Testis (tissue), 3 donors: ENCODE measurements around the gene ARHGAP5. TPM values are rescaled to one million over a fixed set of nuclear protein-coding genes. Genes with fewer than 3 reads are reported as not detected.

Source experiments
- DNase-seq: peaks from one replicate; pipeline ENCODE4 v3.0.0-alpha.2; 2019
- H3K27ac ChIP-seq, 2 donors: fragments of 200-600 bp; sonication (generic); one replicate each; pipeline ENCODE4 v1.5.1; 2019
- H3K27me3 ChIP-seq: fragments of 200-600 bp; sonication (generic); one replicate; pipeline ENCODE4 v1.5.1; 2019
- H3K36me3 ChIP-seq: fragments of 200-600 bp; sonication (generic); one replicate; pipeline ENCODE4 v1.5.1; 2017; ENCODE audit warnings: low read depth; ENCODE audit errors: missing control alignments
- H3K4me1 ChIP-seq: fragments of 200-600 bp; sonication (generic); one replicate; pipeline ENCODE4 v1.5.1; 2019
- H3K4me3 ChIP-seq, 2 donors: fragments of 200-600 bp; sonication (generic); one replicate each; pipeline ENCODE4 v1.5.1; 2017 to 2019
- H3K9me3 ChIP-seq: fragments of 200-600 bp; sonication (generic); one replicate; pipeline ENCODE4 v1.5.1; 2017
- CTCF ChIP-seq, 3 experiments: fragments of 450-650 bp in 2 of 3; fragments of 200-600 bp in 1 of 3; sonication (generic) in 1 of 3; IDR thresholded peaks; one replicate each; pipeline ENCODE4 v1.5.1; 2016 to 2019; ENCODE audit warnings: antibody characterized with exemption in 3 of 3, mild to moderate bottlenecking in 2 of 3, moderate library complexity in 1 of 3
- POLR2A ChIP-seq: fragments of 450-650 bp; IDR thresholded peaks from one replicate; pipeline ENCODE4 v1.6.1; 2017; ENCODE audit warnings: antibody characterized with exemption, mild to moderate bottlenecking, moderate library complexity
- WGBS, 2 donors: methylation state at CpG; one replicate each; pipeline ENCODE4 v1.1.5; 2018; 5-methylcytosine and 5-hydroxymethylcytosine counted together
- intact Hi-C: fragments of 100-400 bp; cut with DNase I; formaldehyde crosslinking; loops from one replicate; pipeline ENCODE4 v1.15.1; 2023; ENCODE audit warnings: low total_unique reads
- polyA plus RNA-seq: library from polyadenylated mRNA; stranded (reverse); fragments of 350-450 nt; fragmentation: Illumina TruSeq; extraction: RNeasy Lipid Tissue Mini Kit (QIAGEN cat#74804); gene quantifications from one replicate; pipeline ENCODE4 v1.2.3, GENCODE V29; 2014; ENCODE audit warnings: low read depth, low replicate concordance; ENCODE audit not compliant: insufficient read depth
- total RNA-seq, 2 donors: library from RNA; depleted of rRNA; stranded (reverse); fragments of >200 nt; gene quantifications; one replicate each; pipeline ENCODE4 v1.2.3, GENCODE V29; 2016

ARHGAP5 gene
- total and polyA plus RNA-seq, 3 donors from 2014 or later: 41.5 to 161 (median 115) TPM

- TF ChIP-seq CTCF (IDR thresholded peaks at IDR 0.05): no peak
- no peak for TF ChIP-seq POLR2A
- intact Hi-C loops: loop anchor here (2.0 kb wide), 1 partner anchor 126 kb away; the partner anchor contains the start of gene ARHGAP5
Observed at GRCh38 chr14:32202998-32203882, 126.1 kb downstream of the ARHGAP5 start, which contains the start of gene RNU6-8. Gene RNU6-8 (minus strand): TSS chr14:32203269.

GRCh38 chr14:32203928-32204357 lies 126.8 kb downstream of the ARHGAP5 start:
- H3K4me1 ChIP-seq: no peaks in the 10 kb centered on the region
- 1 to 2% methylated on average over 14 of the region's 14 CpGs for WGBS, 2 donors
- peak overlapping the region; percentile 89 to 97 for H3K27ac ChIP-seq
- intact Hi-C loops: loop anchor here (2.0 kb wide), 1 partner anchor 127 kb away; the partner anchor contains the start of gene ARHGAP5
- no peaks in the 10 kb centered on the region for H3K9me3 ChIP-seq
- no peaks in the 10 kb centered on the region for H3K36me3 ChIP-seq
- H3K27me3 ChIP-seq: no peaks in the 10 kb centered on the region
- peak overlapping the region; percentile 82 to 96 for H3K4me3 ChIP-seq
- no peak for TF ChIP-seq CTCF (IDR thresholded peaks at IDR 0.05)
- TF ChIP-seq POLR2A: no peak
- peak; percentile 54 for DNase-seq

More at GRCh38 chr14:32202998-32203882, 126.1 kb downstream of the ARHGAP5 start, which contains the start of gene RNU6-8:
- H3K36me3 ChIP-seq: no peaks in the 10 kb centered on the region
- H3K4me3 ChIP-seq: peak within 1 kb of the TSS; percentile 82 to 96
- WGBS, 2 donors: 0% methylated on average over 48 to 51 of the region's 57 CpGs
- H3K27me3 ChIP-seq: no peaks in the 10 kb centered on the region
- no peaks in the 10 kb centered on the region for H3K4me1 ChIP-seq
- H3K27ac ChIP-seq: peak within 1 kb of the TSS; percentile 89 to 97
- peak; percentile 96 for DNase-seq
- no peaks in the 10 kb centered on the region for H3K9me3 ChIP-seq

- H3K27ac ChIP-seq: no peak overlapping the region
- 59 to 88% methylated on average over 3 of the region's 3 CpGs for WGBS, 2 donors
- H3K27me3 ChIP-seq: no peaks in the 10 kb centered on the region
- H3K4me1 ChIP-seq: no peaks in the 10 kb centered on the region
- H3K4me3 ChIP-seq: no peak overlapping the region
- intact Hi-C loops: no loop called here
- no peak for TF ChIP-seq CTCF (IDR thresholded peaks at IDR 0.05)
- no peak for TF ChIP-seq POLR2A
- no peak for DNase-seq
- no peaks in the 10 kb centered on the region for H3K36me3 ChIP-seq
- H3K9me3 ChIP-seq: no peaks in the 10 kb centered on the region
Observed at GRCh38 chr14:32205554-32205953, 128.4 kb downstream of the ARHGAP5 start.

GRCh38 chr14:32205984-32206383 lies 128.9 kb downstream of the ARHGAP5 start:
- Histone ChIP-seq H3K4me1 (no peaks in the 10 kb centered on the region), H3K36me3 (no peaks in the 10 kb centered on the region), H3K27me3 (no peaks in the 10 kb centered on the region), H3K4me3 (no peak overlapping the region), H3K27ac (no peak overlapping the region), H3K9me3 (no peaks in the 10 kb centered on the region)
- no peak for DNase-seq
- intact Hi-C loops: no loop called here
- TF ChIP-seq POLR2A (no peak), CTCF (IDR thresholded peaks at IDR 0.05) (no peak)
- WGBS, 2 donors: 58 to 71% methylated on average over 4 of the region's 4 CpGs
